ENCODE data around the gene TJP3. TPM values are rescaled to one million over a fixed set of nuclear protein-coding genes. Genes with fewer than 3 reads are reported as not detected.

Gene TJP3
- total RNA-seq, 1 donor from 2014 or later = 20.0 TPM

- peak overlapping the region; percentile 91 for H3K4me3 Mint-ChIP-seq
- no peak for DNase-seq (ENCODE audit: extremely low spot score, unreplicated experiment)
- H3K27ac Mint-ChIP-seq = peak overlapping the region; percentile 41
- H3K4me1 Mint-ChIP-seq (ENCODE audit: unreplicated experiment) = no peaks in the 10 kb centered on the region
- no peaks in the 10 kb centered on the region for H3K36me3 Mint-ChIP-seq
- no peak for TF ChIP-seq CTCF (conservative IDR thresholded peaks at IDR 0.05)
- H3K9me3 Mint-ChIP-seq = no peaks in the 10 kb centered on the region
- no peaks in the 10 kb centered on the region for H3K27me3 Mint-ChIP-seq
Observed at GRCh38 chr19:3698974-3699740, 9.0 kb upstream of the TJP3 start.

GRCh38 chr19:3699741-3700241, 8.4 kb upstream of the TJP3 start:
- no peaks in the 10 kb centered on the region for H3K4me1 Mint-ChIP-seq (ENCODE audit: unreplicated experiment)
- no peak for DNase-seq (ENCODE audit: extremely low spot score, unreplicated experiment)
- H3K27ac Mint-ChIP-seq = peak overlapping the region; percentile 41
- H3K27me3 Mint-ChIP-seq = no peaks in the 10 kb centered on the region
- no peaks in the 10 kb centered on the region for H3K9me3 Mint-ChIP-seq
- no peak for TF ChIP-seq CTCF (conservative IDR thresholded peaks at IDR 0.05)
- H3K4me3 Mint-ChIP-seq = peak overlapping the region; percentile 91
- no peaks in the 10 kb centered on the region for H3K36me3 Mint-ChIP-seq

- TF ChIP-seq CTCF (conservative IDR thresholded peaks at IDR 0.05) = peak; percentile 79
- H3K27me3 Mint-ChIP-seq = no peaks in the 10 kb centered on the region
- DNase-seq (ENCODE audit: extremely low spot score, unreplicated experiment) = peak; percentile 97
- H3K4me1 Mint-ChIP-seq (ENCODE audit: unreplicated experiment) = no peaks in the 10 kb centered on the region
- peak within 1 kb of the TSS; percentile 91 for H3K4me3 Mint-ChIP-seq
- H3K9me3 Mint-ChIP-seq = no peaks in the 10 kb centered on the region
- H3K36me3 Mint-ChIP-seq = no peaks in the 10 kb centered on the region
- peak within 1 kb of the TSS; percentile 61 for H3K27ac Mint-ChIP-seq
Observed at GRCh38 chr19:3700242-3701032, 7.7 kb upstream of the TJP3 start, which contains the start of gene PIP5K1C. PIP5K1C (minus strand) TSS chr19:3700468; CDS start chr19:3700390, 78 bp downstream.

GRCh38 chr19:3701200-3701599, 7.0 kb upstream of the TJP3 start:
- no peak for DNase-seq (ENCODE audit: extremely low spot score, unreplicated experiment)
- Mint-ChIP-seq H3K4me3 (peak overlapping the region; percentile 76), H3K27me3 (no peaks in the 10 kb centered on the region), H3K4me1 (ENCODE audit: unreplicated experiment) (no peaks in the 10 kb centered on the region), H3K36me3 (no peaks in the 10 kb centered on the region), H3K27ac (no peak overlapping the region), H3K9me3 (no peaks in the 10 kb centered on the region)
- TF ChIP-seq CTCF (conservative IDR thresholded peaks at IDR 0.05) = no peak

- DNase-seq (ENCODE audit: extremely low spot score, unreplicated experiment) = no peak
- no peaks in the 10 kb centered on the region for H3K9me3 Mint-ChIP-seq
- H3K36me3 Mint-ChIP-seq = no peaks in the 10 kb centered on the region
- no peak overlapping the region for H3K4me3 Mint-ChIP-seq
- no peak overlapping the region for H3K27ac Mint-ChIP-seq
- peaks cover 7% of the 10 kb centered on the region for H3K4me1 Mint-ChIP-seq (ENCODE audit: unreplicated experiment)
- no peak for TF ChIP-seq CTCF (conservative IDR thresholded peaks at IDR 0.05)
- H3K27me3 Mint-ChIP-seq = peaks cover 3% of the 10 kb centered on the region
Observed at GRCh38 chr19:3707868-3708206, 347 bp upstream of the TJP3 start.

Measured in type B pancreatic cell (in vitro differentiated cells).